OCI-LY1 (cell line): ENCODE data around the gene PAM.

ENCODE experiments used
- H2AFZ ChIP-seq: fragments of 200-600 bp; sonication (generic), shearing (Covaris generic); 2 replicates; pipeline ENCODE4 v1.6.0; 2014; ENCODE audit warnings: antibody characterized with exemption, mild to moderate bottlenecking, low read length
- H3F3A ChIP-seq: fragments of 200-600 bp; sonication (generic), shearing (Covaris generic); 2 replicates; pipeline ENCODE4 v1.6.0; 2014; ENCODE audit warnings: mild to moderate bottlenecking, antibody characterized with exemption, low read length, moderate library complexity; ENCODE audit not compliant: insufficient read depth
- H3K27ac ChIP-seq: fragments of 200-600 bp; sonication (generic); 2 replicates; pipeline ENCODE4 v1.5.1; 2014; ENCODE audit warnings: low read length, mixed run types, mild to moderate bottlenecking, low read depth; ENCODE audit not compliant: poor library complexity, severe bottlenecking
- H3K27me3 ChIP-seq: fragments of 200-600 bp; sonication (generic); 2 replicates; pipeline ENCODE4 v1.6.0; 2014; ENCODE audit warnings: antibody characterized with exemption, mild to moderate bottlenecking, low read length, moderate library complexity; ENCODE audit not compliant: insufficient read depth
- H3K36me3 ChIP-seq: fragments of 200-600 bp; sonication (generic); 2 replicates; pipeline ENCODE4 v1.6.1; 2014; ENCODE audit warnings: mild to moderate bottlenecking, antibody characterized with exemption, low read length, moderate library complexity, mixed read lengths; ENCODE audit not compliant: insufficient read depth
- H3K4me1 ChIP-seq: fragments of 200-600 bp; sonication (generic); 2 replicates; pipeline ENCODE4 v1.5.1; 2014; ENCODE audit warnings: mild to moderate bottlenecking, low read length, moderate library complexity; ENCODE audit not compliant: insufficient read depth, severe bottlenecking
- H3K4me2 ChIP-seq: fragments of 200-600 bp; sonication (generic), shearing (Covaris generic); 2 replicates; pipeline ENCODE4 v1.6.1; 2014; ENCODE audit warnings: low read length
- H3K4me3 ChIP-seq: fragments of 200-600 bp; sonication (generic); 2 replicates; pipeline ENCODE4 v1.5.1; 2014; ENCODE audit warnings: low read length, low read depth, mild to moderate bottlenecking, mixed read lengths; ENCODE audit not compliant: poor library complexity, severe bottlenecking
- H3K79me2 ChIP-seq: fragments of 200-600 bp; shearing (Covaris generic); 2 replicates; pipeline ENCODE4 v1.6.1; 2016; ENCODE audit warnings: mixed run types, low read length, mixed read lengths; ENCODE audit not compliant: insufficient read depth
- H3K9ac ChIP-seq: fragments of 200-600 bp; sonication (generic), shearing (Covaris generic); 2 replicates; pipeline ENCODE4 v1.6.1; 2014; ENCODE audit warnings: mild to moderate bottlenecking, low read length, mixed read lengths
- H3K9me2 ChIP-seq: fragments of 200-600 bp; sonication (generic), shearing (Covaris generic); 2 replicates; pipeline ENCODE4 v1.6.1; 2014; ENCODE audit warnings: low read depth, mild to moderate bottlenecking, low read length, mixed read lengths
- H3K9me3 ChIP-seq: fragments of 200-600 bp; shearing (Covaris generic); 2 replicates; pipeline ENCODE4 v1.6.1; 2014; ENCODE audit warnings: low read length, mixed read lengths
- H4K20me1 ChIP-seq: fragments of 200-600 bp; sonication (generic), shearing (Covaris generic); 2 replicates; pipeline ENCODE4 v1.6.0; 2016; ENCODE audit warnings: mild to moderate bottlenecking, low read length; ENCODE audit not compliant: insufficient read depth
- EZH2 ChIP-seq: fragments of 200-600 bp; sonication (generic), shearing (Covaris generic); IDR thresholded peaks from 2 replicates; pipeline ENCODE4 v1.8.0; 2017; ENCODE audit warnings: borderline replicate concordance, mixed run types, mild to moderate bottlenecking, antibody characterized with exemption, low read length, moderate library complexity, mixed read lengths
- TF ChIP-seq, protein P1 (sequence below): fragments of 200-600 bp; sonication (generic), shearing (Covaris generic); IDR thresholded peaks from 2 replicates; pipeline ENCODE4 v1.5.1; 2017; ENCODE audit warnings: mild to moderate bottlenecking, antibody characterized with exemption, low read length, moderate library complexity, mixed read lengths

Gene PAM

DNA sequence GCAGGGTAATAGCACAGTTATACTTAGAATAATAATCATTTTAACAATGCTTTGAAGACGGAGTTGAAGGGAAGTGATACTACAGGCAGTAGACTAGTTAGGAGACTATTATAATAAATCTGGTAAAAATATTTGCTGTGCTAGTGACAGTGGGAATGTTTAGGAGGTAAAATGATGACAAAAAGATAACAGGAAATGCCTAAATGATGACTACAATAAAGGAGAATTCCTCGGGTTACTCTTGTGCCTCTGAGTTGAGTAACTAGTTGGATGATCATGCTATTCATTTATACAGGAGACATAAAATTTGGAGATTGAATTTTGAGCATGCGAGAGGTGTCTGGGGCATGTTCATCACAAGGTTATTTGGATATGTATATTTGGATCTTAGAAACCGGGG lies 32.2 kb upstream of the PAM start:
- no peaks in the 10 kb centered on the region for H3K79me2 ChIP-seq
- no peak overlapping the region for H3K4me2 ChIP-seq
- H2AFZ ChIP-seq = no peak overlapping the region
- no peaks in the 10 kb centered on the region for H3K4me1 ChIP-seq
- H3K9me3 ChIP-seq = no peaks in the 10 kb centered on the region
- H3K4me3 ChIP-seq = no peak overlapping the region
- no peaks in the 10 kb centered on the region for H3K9me2 ChIP-seq
- H3K9ac ChIP-seq = no peak overlapping the region
- TF ChIP-seq, protein P1, sequence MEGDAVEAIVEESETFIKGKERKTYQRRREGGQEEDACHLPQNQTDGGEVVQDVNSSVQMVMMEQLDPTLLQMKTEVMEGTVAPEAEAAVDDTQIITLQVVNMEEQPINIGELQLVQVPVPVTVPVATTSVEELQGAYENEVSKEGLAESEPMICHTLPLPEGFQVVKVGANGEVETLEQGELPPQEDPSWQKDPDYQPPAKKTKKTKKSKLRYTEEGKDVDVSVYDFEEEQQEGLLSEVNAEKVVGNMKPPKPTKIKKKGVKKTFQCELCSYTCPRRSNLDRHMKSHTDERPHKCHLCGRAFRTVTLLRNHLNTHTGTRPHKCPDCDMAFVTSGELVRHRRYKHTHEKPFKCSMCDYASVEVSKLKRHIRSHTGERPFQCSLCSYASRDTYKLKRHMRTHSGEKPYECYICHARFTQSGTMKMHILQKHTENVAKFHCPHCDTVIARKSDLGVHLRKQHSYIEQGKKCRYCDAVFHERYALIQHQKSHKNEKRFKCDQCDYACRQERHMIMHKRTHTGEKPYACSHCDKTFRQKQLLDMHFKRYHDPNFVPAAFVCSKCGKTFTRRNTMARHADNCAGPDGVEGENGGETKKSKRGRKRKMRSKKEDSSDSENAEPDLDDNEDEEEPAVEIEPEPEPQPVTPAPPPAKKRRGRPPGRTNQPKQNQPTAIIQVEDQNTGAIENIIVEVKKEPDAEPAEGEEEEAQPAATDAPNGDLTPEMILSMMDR = no peak
- TF ChIP-seq EZH2 = no peak
- H4K20me1 ChIP-seq = no peaks in the 10 kb centered on the region
- H3K36me3 ChIP-seq = no peaks in the 10 kb centered on the region
- no peaks in the 10 kb centered on the region for H3F3A ChIP-seq
- H3K27ac ChIP-seq = no peak overlapping the region
- H3K27me3 ChIP-seq = no peaks in the 10 kb centered on the region

DNA sequence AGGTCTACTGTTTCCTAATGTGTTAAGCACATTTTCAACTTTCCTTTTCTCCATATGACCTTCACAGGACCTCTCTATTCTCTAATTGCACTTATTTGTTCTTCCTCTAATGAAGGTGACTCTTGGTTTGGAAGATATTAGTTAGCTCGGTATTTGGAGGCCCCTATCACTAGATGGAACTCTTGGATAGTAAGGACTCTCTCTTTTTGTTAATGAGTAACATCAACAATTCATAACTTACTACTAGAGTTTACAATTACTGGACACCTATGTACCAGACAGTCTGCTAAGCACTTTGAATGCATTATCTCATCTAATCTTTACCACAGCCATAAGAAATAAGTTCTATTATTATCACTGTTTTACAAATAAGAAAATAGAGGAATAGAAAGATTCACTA lies 23.4 kb upstream of the PAM start:
- Histone ChIP-seq H3K4me1 (no peaks in the 10 kb centered on the region), H3K36me3 (no peaks in the 10 kb centered on the region), H3K4me3 (no peak overlapping the region), H3K4me2 (no peak overlapping the region), H3K27ac (no peak overlapping the region), H3K27me3 (no peaks in the 10 kb centered on the region), H3F3A (no peaks in the 10 kb centered on the region), H3K9me2 (no peaks in the 10 kb centered on the region), H2AFZ (no peak overlapping the region), H4K20me1 (no peaks in the 10 kb centered on the region), H3K9ac (no peak overlapping the region), H3K79me2 (no peaks in the 10 kb centered on the region), H3K9me3 (no peaks in the 10 kb centered on the region)
- no peak for TF ChIP-seq EZH2
- TF ChIP-seq, protein P1 = no peak

DNA sequence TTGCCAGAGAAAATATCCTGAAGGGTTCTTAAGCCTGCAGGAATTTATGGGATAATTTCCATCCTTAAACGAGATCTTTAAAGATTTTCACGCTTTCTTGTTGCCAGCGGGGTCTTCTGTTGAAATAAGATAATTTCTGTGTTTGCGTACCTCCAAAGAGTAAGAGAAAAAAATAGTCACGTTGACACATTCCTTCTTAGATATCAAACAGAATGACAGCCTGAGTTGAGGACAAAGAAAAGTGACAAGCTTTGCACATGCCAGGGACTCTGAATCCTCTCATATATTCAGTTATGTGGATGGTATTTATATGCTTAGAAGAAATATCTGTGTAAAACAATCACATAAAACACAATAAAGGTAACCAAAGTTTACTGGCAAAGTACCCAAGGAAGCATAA lies 21.6 kb upstream of the PAM start:
- H3K27ac ChIP-seq = no peak overlapping the region
- no peaks in the 10 kb centered on the region for H3K36me3 ChIP-seq
- no peaks in the 10 kb centered on the region for H3K9me3 ChIP-seq
- no peaks in the 10 kb centered on the region for H3K79me2 ChIP-seq
- H3K4me1 ChIP-seq = no peaks in the 10 kb centered on the region
- no peaks in the 10 kb centered on the region for H3K9me2 ChIP-seq
- H4K20me1 ChIP-seq = no peaks in the 10 kb centered on the region
- H2AFZ ChIP-seq = no peak overlapping the region
- H3F3A ChIP-seq = no peaks in the 10 kb centered on the region
- TF ChIP-seq, protein P1 = no peak
- no peak for TF ChIP-seq EZH2
- H3K4me2 ChIP-seq = no peak overlapping the region
- H3K9ac ChIP-seq = no peak overlapping the region
- H3K4me3 ChIP-seq = no peak overlapping the region
- H3K27me3 ChIP-seq = no peaks in the 10 kb centered on the region
